Neural progenitor cell (in vitro differentiated cells): ENCODE results near the gene TP53BP2. TPM values are rescaled to one million over a fixed set of nuclear protein-coding genes. Genes with fewer than 3 reads are reported as not detected.
A peak's percentile ranks its signal among the peaks of the same experiment; 100 is the strongest.
"Not testable (repeated sequence)": the region's sequence is repeated elsewhere in the genome, so short reads cannot be mapped to it uniquely, and the experiment has no call there.

Source experiments
- DNase-seq: peaks from one replicate; pipeline ENCODE4 v3.0.0-alpha.2; 2016; ENCODE audit warnings: low spot score
- H2AFZ ChIP-seq: fragments of 200-600 bp; sonication (generic); replicated peaks from 2 replicates; pipeline ENCODE4 v1.6.1; 2016; ENCODE audit warnings: antibody characterized with exemption
- H3F3A ChIP-seq: fragments of 200-600 bp; sonication (generic); 2 replicates; pipeline ENCODE4 v1.6.1; 2016; ENCODE audit warnings: antibody characterized with exemption, low read depth
- H3K27ac ChIP-seq: fragments of 200-600 bp; sonication (generic); 2 replicates; pipeline ENCODE4 v1.5.1; 2016; ENCODE audit warnings: mild to moderate bottlenecking
- H3K27me3 ChIP-seq: fragments of 200-600 bp; sonication (generic); 2 replicates; pipeline ENCODE4 v1.6.1; 2016; ENCODE audit warnings: mild to moderate bottlenecking, moderate library complexity
- H3K36me3 ChIP-seq: fragments of 200-600 bp; sonication (generic); 2 replicates; pipeline ENCODE4 v1.5.1; 2016
- H3K4me1 ChIP-seq: fragments of 200-600 bp; sonication (generic); 2 replicates; pipeline ENCODE4 v1.6.1; 2016; ENCODE audit warnings: mixed run types
- H3K4me2 ChIP-seq: fragments of 200-600 bp; sonication (generic); 2 replicates; pipeline ENCODE4 v1.6.1; 2016
- H3K4me3 ChIP-seq: fragments of 200-600 bp; sonication (generic); 2 replicates; pipeline ENCODE4 v1.5.1; 2016
- H3K79me2 ChIP-seq: fragments of 200-600 bp; sonication (generic); 2 replicates; pipeline ENCODE4 v1.6.1; 2016; ENCODE audit warnings: low read depth
- H3K9ac ChIP-seq: fragments of 200-600 bp; sonication (generic); 2 replicates; pipeline ENCODE4 v1.6.1; 2016
- H3K9me3 ChIP-seq: fragments of 200-600 bp; sonication (generic); 2 replicates; pipeline ENCODE4 v1.5.1; 2016; ENCODE audit warnings: low read depth
- H4K20me1 ChIP-seq: fragments of 200-600 bp; sonication (generic); 2 replicates; pipeline ENCODE4 v1.6.1; 2016; ENCODE audit warnings: low read depth
- H3K27ac Mint-ChIP-seq: 3 replicates; pipeline ENCODE4 v1.8.0; 2021; ENCODE audit warnings: mixed read lengths
- H3K27me3 Mint-ChIP-seq: 2 replicates; pipeline ENCODE4 v1.8.0; 2022; ENCODE audit warnings: low read depth, mild to moderate bottlenecking, inconsistent platforms, moderate library complexity, mixed read lengths; ENCODE audit not compliant: insufficient read depth
- H3K36me3 Mint-ChIP-seq: 3 replicates; pipeline ENCODE4 v1.8.0; 2021; ENCODE audit warnings: mixed read lengths
- H3K4me1 Mint-ChIP-seq: 3 replicates; pipeline ENCODE4 v1.8.0; 2021; ENCODE audit warnings: mixed read lengths
- H3K4me3 Mint-ChIP-seq: 3 replicates; pipeline ENCODE4 v1.8.0; 2021; ENCODE audit warnings: mild to moderate bottlenecking, moderate library complexity, mixed read lengths
- H3K9me3 Mint-ChIP-seq: 3 replicates; pipeline ENCODE4 v1.8.0; 2020; ENCODE audit warnings: mixed read lengths
- CTCF ChIP-seq: fragments of 200-600 bp; sonication (generic); IDR thresholded peaks from 2 replicates; pipeline ENCODE4 v1.5.1; 2017; ENCODE audit warnings: antibody characterized with exemption, mild to moderate bottlenecking
- EZH2 ChIP-seq: fragments of 200-600 bp; sonication (generic); IDR thresholded peaks from 2 replicates; pipeline ENCODE4 v1.6.1; 2017; ENCODE audit warnings: antibody characterized with exemption, mild to moderate bottlenecking, moderate library complexity
- EZH2phosphoT487 ChIP-seq: fragments of 200-600 bp; sonication (generic); IDR thresholded peaks from 2 replicates; pipeline ENCODE4 v1.6.1; 2017; ENCODE audit warnings: antibody characterized with exemption
- total RNA-seq: library from RNA; depleted of rRNA; stranded (reverse); fragments of >200 nt; gene quantifications from 2 replicates; pipeline ENCODE4 v1.2.3, GENCODE V29; 2015; ENCODE audit warnings: low replicate concordance

The TP53BP2 gene
- total RNA-seq, 1 donor from 2014 or later: 56.3 TPM

- no peak overlapping the region for H3K4me3 ChIP-seq
- no peaks in the 10 kb centered on the region for H3K36me3 ChIP-seq
- peaks cover 5% of the 10 kb centered on the region for H3K27me3 Mint-ChIP-seq
- H3F3A ChIP-seq: peaks cover 75% of the 10 kb centered on the region
- no peaks in the 10 kb centered on the region for H3K9me3 ChIP-seq
- no peak overlapping the region for H3K27ac Mint-ChIP-seq
- no peak overlapping the region for H2AFZ ChIP-seq
- no peaks in the 10 kb centered on the region for H3K27me3 ChIP-seq
- H3K36me3 Mint-ChIP-seq: peaks cover 14% of the 10 kb centered on the region
- H3K4me2 ChIP-seq: no peak overlapping the region
- peaks cover 39% of the 10 kb centered on the region for H3K4me1 Mint-ChIP-seq
- H3K4me3 Mint-ChIP-seq: no peak overlapping the region
- DNase-seq: no peak
- no peak overlapping the region for H3K9ac ChIP-seq
- TF ChIP-seq EZH2 (no peak), CTCF (no peak), EZH2phosphoT487 (no peak)
- H3K79me2 ChIP-seq: peaks cover 77% of the 10 kb centered on the region
- peaks cover 69% of the 10 kb centered on the region for H4K20me1 ChIP-seq
- H3K4me1 ChIP-seq: peaks cover 39% of the 10 kb centered on the region
- H3K27ac ChIP-seq: no peak overlapping the region
- peaks cover 3% of the 10 kb centered on the region for H3K9me3 Mint-ChIP-seq
Observed at GRCh38 chr1:223842784-223843183, 3.0 kb downstream of the TP53BP2 start.

DNA sequence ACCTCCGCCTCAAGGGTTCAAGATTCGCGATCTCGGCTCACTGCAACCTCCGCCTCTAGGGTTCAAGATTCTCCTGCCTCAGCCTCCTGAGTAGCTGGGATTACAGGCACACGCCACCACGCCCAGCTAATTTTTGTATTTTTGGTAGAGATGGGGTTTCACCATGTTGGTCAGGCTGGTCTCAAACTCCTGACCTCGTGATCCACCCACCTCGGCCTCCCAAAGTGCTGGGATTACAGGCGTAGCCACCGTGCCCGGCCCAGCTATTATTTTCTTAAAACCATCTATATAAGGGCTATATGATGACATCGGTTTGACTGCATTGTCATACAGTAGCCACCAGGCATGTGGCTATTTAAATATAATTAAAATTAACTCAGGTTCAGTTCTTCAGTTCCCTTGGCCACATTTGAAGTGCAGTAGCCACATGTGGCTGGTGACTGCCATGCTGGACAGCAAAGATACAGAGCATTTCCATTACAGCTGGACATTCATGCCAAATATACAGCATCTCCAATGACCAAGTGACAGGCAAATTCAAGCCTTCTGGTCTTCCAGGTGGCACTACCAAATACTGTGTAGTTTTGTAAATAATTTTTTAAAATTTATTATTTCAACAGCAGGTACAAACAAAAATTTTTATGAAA is 3.6 kb downstream of the TP53BP2 start:
- not testable (repeated sequence) for H3K9ac ChIP-seq, H3K27ac Mint-ChIP-seq, H3K27me3 ChIP-seq, H3K4me3 ChIP-seq, H3K4me3 Mint-ChIP-seq, H3K36me3 ChIP-seq, H3K27ac ChIP-seq, H3K9me3 ChIP-seq, H2AFZ ChIP-seq, H3K4me2 ChIP-seq, H3K27me3 Mint-ChIP-seq, H3K9me3 Mint-ChIP-seq, DNase-seq
- peaks cover 46% of the 10 kb centered on the region for H3K4me1 ChIP-seq
- peaks cover 84% of the 10 kb centered on the region for H3K79me2 ChIP-seq
- Mint-ChIP-seq H3K36me3 (peaks cover 14% of the 10 kb centered on the region), H3K4me1 (peaks cover 40% of the 10 kb centered on the region)
- peaks cover 68% of the 10 kb centered on the region for H3F3A ChIP-seq
- H4K20me1 ChIP-seq: peaks cover 76% of the 10 kb centered on the region

DNA sequence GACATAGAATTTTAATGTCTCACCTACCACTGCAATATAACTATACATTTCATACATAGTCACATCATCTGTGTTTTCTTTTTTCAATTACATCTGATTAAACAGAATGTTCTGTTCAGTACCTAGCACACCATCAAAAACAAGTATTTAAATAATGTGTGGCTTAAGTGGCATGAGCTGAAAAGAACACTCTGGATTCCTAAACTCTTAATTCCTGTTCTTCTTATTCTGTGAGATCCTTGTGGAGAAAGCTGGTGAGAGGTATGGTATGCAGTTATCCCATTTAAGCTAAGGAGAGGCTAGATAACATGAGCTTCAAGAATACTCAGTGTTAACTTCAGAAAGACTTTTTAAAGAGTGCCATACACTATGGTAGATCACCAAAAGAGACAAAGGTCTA is 5.5 kb downstream of the TP53BP2 start:
- no peaks in the 10 kb centered on the region for H3K9me3 ChIP-seq
- no peaks in the 10 kb centered on the region for H3K27me3 ChIP-seq
- peaks cover 53% of the 10 kb centered on the region for H3F3A ChIP-seq
- peaks cover 3% of the 10 kb centered on the region for H3K9me3 Mint-ChIP-seq
- TF ChIP-seq CTCF (no peak), EZH2 (no peak), EZH2phosphoT487 (no peak)
- no peak overlapping the region for H3K9ac ChIP-seq
- no peak overlapping the region for H3K4me3 ChIP-seq
- H3K36me3 Mint-ChIP-seq: peaks cover 14% of the 10 kb centered on the region
- peaks cover 94% of the 10 kb centered on the region for H4K20me1 ChIP-seq
- peaks cover 5% of the 10 kb centered on the region for H3K27me3 Mint-ChIP-seq
- no peak overlapping the region for H2AFZ ChIP-seq
- H3K79me2 ChIP-seq: peaks cover 100% of the 10 kb centered on the region
- H3K27ac Mint-ChIP-seq: no peak overlapping the region
- H3K4me3 Mint-ChIP-seq: no peak overlapping the region
- H3K4me1 ChIP-seq: peaks cover 54% of the 10 kb centered on the region
- H3K27ac ChIP-seq: peak overlapping the region; percentile 77
- DNase-seq: no peak
- H3K4me2 ChIP-seq: peak overlapping the region; percentile 27
- peaks cover 32% of the 10 kb centered on the region for H3K4me1 Mint-ChIP-seq
- no peaks in the 10 kb centered on the region for H3K36me3 ChIP-seq

GRCh38 chr1:223838125-223838854 is 7.5 kb downstream of the TP53BP2 start:
- peaks cover 41% of the 10 kb centered on the region for H3F3A ChIP-seq
- H3K27ac ChIP-seq: no peak overlapping the region
- no peak for DNase-seq
- no peak overlapping the region for H3K4me3 ChIP-seq
- H3K36me3 ChIP-seq: no peaks in the 10 kb centered on the region
- peaks cover 3% of the 10 kb centered on the region for H3K9me3 Mint-ChIP-seq
- no peaks in the 10 kb centered on the region for H3K9me3 ChIP-seq
- peaks cover 25% of the 10 kb centered on the region for H3K4me1 Mint-ChIP-seq
- H3K36me3 Mint-ChIP-seq: peaks cover 14% of the 10 kb centered on the region
- no peak overlapping the region for H2AFZ ChIP-seq
- peaks cover 100% of the 10 kb centered on the region for H3K79me2 ChIP-seq
- H3K27me3 Mint-ChIP-seq: peaks cover 5% of the 10 kb centered on the region
- peaks cover 49% of the 10 kb centered on the region for H3K4me1 ChIP-seq
- no peak overlapping the region for H3K4me3 Mint-ChIP-seq
- H3K9ac ChIP-seq: no peak overlapping the region
- peaks cover 100% of the 10 kb centered on the region for H4K20me1 ChIP-seq
- H3K27ac Mint-ChIP-seq: no peak overlapping the region
- H3K27me3 ChIP-seq: no peaks in the 10 kb centered on the region
- peak overlapping the region; percentile 25 for H3K4me2 ChIP-seq
- TF ChIP-seq EZH2phosphoT487 (no peak), EZH2 (no peak), CTCF (no peak)
